HTERT RPE-1 (cell line): ENCODE measurements around the gene MPV17L.
"Not testable (repeated sequence)": the region's sequence is repeated elsewhere in the genome, so short reads cannot be mapped to it uniquely, and the experiment has no call there.

Experiments used
- in situ Hi-C: fragments of 300-500 bp; cut with MboI; formaldehyde crosslinking; loops from 4 replicates; pipeline ENCODE4 v1.14.3; 2020; ENCODE audit warnings: low sequenced_read_pairs

Gene MPV17L

DNA sequence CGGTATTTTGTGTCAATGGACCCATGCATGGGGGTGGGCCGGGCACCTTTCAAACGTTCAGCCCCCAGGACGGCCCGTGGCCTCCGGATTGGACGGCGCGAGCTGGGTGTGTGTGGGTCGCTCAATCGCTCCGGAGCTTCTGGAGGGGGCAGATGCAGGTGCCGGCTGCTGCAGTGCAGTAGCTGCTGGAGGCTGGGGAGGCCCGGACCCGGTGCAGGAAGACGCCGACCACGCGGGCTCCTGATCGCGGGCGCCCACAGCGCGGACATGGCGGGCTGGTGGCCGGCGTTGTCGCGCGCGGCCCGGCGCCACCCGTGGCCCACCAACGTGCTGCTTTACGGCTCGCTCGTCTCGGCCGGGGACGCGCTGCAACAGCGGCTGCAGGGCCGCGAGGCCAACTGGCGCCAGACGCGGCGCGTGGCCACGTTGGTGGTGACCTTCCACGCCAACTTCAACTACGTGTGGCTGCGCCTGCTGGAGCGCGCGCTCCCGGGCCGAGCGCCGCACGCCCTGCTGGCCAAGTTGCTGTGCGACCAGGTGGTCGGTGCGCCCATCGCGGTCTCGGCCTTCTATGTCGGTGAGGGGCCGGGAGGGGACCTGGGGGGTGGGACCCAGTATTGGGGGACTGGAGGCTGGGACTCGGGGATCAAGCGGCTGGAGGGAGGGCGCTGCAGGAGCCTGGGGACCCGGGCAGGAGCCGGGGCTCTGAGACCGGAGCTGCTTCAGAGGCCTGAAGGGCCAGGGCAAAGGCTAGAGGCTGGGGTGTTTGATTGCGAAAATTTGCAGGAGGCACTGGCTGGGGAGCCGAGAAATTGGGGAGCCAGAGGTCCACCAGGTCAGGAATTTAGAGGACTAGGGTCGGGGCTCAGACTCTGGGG is at the start of gene MPV17L:
Gene MPV17L (plus strand): TSS at position 124 of the 878 bp plus-strand sequence. CDS start 144 bp downstream, at position 268.
- in situ Hi-C loops, result not testable (repeated sequence)

DNA sequence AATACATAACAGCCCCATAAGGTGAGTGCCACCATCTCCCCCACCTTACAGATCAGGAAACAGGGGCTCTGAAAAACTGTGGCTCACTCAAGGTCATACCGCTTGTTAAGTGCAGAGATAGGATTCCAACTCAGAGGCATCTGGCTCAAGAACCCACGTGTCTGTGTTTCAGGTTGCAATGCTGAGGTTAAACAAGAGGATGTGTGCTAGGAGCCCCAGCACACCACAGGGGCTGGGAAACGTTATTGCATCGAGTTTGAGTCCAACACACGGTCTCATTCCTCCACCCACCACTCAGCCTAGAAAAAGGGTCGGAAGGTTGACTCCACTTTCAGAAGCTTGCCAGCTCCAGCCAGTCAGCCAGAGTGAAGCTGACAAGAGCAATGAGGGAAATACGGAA is 46.8 kb upstream of the MPV17L start:
- in situ Hi-C loops, result not testable (repeated sequence)

DNA sequence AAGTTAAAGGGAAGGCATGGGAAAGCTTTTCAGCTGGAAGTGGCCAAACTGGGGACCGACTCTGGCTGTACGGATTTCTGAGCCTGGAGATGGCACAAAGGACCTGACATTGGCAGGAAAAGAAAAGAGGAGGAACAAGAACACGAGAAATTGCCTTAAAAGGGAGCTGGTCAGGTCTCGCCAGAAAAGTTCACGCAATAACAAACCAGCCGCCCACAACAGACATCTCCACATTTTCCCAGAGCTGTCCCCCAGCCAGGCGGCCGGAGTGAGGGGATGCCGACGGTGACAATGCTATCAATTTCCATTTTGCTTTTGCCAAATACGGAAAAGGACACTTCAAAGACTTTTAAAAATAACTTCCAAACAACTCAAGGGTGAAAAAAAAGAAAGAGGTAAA is 44.3 kb upstream of the MPV17L start:
- in situ Hi-C loops, result not testable (repeated sequence)

DNA sequence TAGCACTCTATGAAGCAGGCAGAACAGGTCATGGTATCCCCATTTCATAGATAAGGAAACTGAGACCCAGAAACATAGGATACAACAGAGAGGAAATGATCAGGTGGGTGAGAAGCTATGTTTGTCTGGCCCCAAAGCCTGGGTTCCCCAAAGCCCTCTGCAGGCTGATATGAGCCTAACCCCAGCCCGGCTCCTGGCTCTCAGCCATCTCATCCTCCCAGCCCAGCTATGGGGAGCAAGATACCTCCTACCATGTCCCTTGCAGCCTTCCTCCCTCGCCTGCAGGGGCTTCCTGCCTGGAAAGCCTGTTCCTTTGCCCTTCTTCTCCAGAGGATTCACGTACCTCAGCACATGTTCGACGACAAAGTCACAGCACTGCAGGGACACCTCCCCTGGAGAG is 43.8 kb upstream of the MPV17L start:
- in situ Hi-C loops, result not testable (repeated sequence)

DNA sequence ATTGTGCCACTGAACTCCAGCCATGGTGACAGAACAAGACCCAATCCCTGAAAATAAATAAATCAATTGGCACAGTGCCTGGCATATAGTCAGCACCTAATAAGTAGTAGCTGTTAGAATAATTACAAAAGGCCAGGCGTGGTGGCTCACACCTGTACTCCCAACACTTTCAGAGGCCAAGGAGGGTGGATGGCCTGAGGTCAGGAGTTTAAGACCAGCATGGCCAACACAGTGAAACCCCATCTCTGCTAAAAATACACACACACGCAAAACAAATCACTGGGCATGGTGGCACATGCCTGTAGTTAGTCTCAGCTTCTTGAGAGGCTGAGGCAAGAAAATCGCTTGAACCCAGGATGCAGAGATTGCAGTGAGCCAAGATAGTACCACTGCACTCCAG is 42.7 kb upstream of the MPV17L start:
- in situ Hi-C loops, result not testable (repeated sequence)

DNA sequence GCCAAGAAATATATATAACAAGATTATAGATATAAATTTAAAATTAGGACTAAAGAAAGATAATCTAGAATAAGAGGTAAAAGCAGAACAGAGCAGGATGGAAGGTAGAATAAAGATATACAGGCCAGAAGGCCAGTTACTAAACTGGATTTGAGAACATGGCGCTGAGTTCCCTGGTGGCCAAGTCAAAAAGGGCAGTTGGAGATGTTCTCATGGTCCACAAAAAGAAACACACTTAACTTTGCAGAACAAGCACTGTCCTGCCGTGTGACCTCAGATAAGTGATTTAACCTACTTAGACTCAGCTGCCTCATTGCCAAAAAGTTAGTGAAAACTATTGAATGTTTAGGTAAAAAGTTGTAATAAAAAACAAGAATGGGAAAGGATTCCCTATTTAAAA is 40.7 kb upstream of the MPV17L start:
- in situ Hi-C loops, result not testable (repeated sequence)

DNA sequence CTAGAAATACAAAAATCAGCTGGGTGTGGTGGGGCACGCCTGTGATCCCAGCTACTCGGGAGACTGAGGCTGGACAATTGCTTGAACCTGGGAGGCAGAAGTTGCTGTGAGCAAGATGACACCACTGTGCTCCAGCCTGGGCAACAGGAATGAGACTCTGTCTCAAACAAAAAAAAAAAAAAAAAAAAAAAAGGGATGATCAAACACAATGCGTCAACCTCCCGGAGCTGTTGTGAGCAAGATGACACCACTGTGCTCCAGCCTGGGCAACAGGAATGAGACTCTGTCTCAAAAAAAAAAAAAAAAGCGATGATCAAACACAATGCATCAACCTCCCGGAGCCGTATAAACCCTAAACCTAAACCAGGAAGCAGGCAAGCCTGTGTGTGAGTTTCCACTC is 38.1 kb upstream of the MPV17L start:
- in situ Hi-C loops, result not testable (repeated sequence)

DNA sequence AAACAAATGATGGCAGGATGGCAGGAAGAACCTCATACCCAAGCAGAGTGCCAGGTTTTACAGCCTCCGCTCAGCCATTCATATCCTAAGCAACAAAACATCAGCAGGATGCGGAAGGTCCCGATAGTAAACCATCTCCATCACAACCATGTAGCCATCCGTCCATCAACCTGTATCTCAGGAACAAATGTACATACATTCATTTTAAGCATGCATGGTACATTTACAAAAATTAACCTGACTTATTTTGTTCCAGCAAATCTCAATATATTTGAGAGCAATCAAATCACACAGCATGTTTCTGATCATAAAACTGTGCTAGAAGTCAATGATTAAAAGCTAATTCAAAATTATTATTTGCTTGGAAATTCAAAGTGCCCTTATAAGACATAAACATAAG is 17.4 kb upstream of the MPV17L start, which contains the start of gene NPIPA5:
Gene NPIPA5 (minus strand): TSS at position 101 of the 400 bp plus-strand sequence. CDS start 0 bp downstream, at position 101.
- in situ Hi-C loops, result not testable (repeated sequence)

DNA sequence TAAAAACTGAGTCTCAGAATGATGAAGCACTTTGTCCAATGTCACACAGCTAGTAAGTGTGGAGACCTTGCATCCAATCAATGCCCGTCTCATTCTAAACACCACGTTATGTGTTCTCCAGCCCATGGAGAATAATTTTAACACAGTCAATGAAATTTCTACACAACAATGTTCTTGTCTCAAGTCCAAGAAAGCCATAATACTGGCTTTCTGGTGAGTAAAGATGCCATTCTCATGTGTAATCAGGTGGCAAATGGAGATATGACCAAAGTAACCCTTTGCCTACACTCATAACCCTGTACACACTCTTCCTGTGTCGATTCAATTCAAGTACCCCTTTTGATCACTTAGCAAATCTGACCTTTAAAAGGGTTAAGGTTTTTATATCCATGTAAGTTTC is 12.7 kb upstream of the MPV17L start:
- in situ Hi-C loops, result not testable (repeated sequence)

DNA sequence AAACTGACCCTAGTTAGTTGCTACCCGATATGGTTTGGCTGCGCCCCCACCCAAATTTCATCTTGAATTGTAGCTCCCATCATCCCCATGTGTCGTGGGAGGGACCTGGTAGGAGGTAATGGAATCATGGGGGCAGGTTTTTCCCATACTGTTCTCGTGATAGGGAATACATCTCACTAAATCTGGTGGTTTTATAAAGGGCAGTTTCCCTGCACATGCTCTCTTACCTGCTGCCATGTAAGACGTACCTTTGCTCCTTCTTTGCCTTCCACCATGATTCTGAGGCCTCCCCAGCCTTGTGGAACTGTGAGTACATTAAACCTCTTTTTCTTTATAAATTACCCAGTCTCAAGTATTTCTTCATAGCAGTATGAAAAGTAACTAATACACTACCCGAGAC is 7.5 kb upstream of the MPV17L start:
- in situ Hi-C loops, result not testable (repeated sequence)

DNA sequence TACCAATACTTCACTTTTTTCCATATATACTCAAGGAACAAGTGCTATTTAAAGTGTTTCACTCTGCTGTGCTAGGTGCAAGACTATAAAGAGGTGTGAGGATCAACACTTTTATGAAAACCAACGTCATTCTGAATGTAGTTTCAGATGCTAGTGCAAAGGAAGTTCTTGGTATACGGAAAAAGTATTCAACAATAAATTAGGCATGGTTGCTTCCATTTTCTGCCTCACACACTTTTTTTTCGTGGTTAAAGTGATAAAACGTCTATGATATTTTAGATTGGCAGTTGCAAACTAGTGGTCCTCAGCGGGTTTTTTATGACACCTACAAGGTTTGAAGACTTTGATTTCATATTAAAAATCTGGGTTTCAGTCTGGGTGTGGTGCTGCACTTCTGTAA is 5.6 kb upstream of the MPV17L start:
- in situ Hi-C loops, result not testable (repeated sequence)

DNA sequence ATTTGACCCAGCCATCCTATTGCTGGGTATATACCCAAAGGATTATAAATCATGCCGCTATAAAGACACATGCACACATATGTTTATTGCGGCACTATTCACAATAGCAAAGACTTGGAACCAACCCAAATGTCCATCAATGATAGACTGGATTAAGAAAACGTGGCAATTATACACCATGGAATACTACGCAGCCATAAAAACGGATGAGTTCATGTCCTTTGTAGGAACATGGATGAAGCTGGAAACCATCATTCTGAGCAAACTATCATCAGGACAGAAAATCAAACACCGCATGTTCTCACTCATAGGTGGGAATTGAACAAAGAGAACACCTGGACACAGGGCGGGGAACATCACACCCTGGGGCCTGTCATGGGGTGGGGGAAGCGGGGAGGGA is 2.5 kb upstream of the MPV17L start:
- in situ Hi-C loops, result not testable (repeated sequence)

DNA sequence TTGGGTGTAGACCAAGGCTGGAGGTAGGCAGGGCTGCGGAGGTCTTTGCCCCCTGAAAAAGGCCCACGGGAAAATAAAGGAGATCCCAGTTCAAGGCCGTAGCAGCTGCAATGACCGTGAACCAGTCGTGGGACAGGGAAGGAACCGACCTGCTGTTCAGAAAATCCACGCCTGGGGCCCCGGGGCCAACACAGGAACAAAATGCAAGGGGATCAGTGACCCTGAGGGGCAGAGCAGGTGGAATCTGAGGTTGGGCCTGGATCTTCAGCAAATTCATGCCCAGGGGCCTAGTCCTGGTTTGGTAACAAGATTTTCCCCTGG is 915 bp downstream of the MPV17L start:
- in situ Hi-C loops, result not testable (repeated sequence)

DNA sequence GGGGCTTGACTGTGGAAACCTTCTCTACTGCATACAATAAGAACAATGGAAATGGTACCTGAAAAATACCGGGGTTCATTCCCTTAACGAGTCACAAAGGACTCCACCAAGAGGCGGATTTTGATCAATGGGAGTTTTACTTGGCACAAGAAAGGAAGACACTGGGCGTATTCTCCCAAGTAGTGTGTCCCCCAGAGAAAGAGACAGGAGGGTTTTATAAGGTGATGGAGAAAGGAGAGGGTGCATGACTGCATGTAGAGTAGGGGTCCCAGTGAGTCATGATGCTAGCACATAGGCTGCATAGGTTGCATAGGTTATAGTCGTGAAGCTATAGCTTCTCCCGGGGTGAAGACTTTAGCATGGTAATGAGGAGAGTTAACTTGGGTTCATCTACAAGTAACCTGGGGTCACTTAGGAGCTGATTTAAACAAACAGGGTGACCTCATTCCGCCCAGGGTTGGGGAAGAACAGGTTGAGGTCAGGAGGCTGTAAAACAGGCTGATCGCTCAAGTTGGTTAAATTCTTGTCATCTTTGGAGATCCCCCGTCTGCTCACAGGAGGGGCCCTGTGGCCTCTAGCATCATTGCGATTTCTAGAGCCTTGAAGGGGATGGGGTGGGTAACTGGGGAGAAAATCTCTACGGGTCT is 1.5 kb downstream of the MPV17L start:
- in situ Hi-C loops, result no loop called here

DNA sequence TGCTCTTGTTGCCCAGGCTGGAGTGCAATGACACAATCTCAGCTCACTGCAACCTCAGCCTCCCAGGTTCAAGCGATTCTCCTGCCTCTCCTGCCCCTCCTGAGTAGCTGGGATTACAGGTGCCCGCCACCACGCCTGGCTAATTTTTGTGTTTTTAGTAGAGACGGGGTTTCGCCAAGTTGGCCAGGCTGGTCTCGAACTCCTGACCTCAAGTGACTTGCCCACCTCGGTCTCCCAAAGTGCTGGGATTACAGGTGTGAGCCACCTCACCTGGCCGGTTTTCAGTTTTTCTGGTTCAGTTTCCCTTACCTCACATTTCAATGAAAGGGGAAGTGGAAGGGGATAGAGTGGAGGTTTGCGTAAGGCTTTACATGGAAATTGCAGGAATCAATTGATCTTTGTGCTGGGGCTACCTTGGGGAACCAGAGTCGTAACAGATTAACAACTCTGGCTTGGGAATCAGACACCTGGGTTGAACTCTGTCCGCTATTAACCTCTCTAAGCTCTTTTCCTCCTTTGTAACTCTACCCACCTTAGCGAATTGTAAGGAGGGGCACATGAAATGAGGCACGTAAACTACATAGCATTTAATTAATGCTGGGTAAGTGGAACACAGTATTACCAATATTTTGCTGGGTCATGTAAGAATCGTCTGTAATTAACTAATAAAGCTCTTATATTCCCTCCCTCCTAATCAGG is 3.2 kb downstream of the MPV17L start:
- in situ Hi-C loops, result no loop called here

DNA sequence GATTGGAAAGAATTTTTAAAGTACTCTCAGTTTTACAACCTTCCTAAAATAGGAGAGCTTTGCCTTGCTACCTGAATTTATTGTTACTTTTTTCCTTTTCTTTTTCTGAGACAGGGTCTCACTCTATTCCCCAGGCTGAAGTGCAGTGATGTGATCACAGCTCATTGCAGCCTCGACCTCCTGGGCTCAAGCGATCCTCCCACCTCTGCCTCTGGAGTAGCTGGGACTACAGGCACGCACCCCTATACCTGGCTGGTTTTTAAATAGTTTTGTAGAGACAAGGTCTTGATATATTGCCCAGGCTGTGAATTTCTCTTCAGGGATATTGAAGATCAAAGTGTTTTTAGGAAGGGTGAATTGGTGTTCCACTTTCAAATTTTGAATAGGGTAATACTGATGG is 3.8 kb downstream of the MPV17L start:
- in situ Hi-C loops, result no loop called here

DNA sequence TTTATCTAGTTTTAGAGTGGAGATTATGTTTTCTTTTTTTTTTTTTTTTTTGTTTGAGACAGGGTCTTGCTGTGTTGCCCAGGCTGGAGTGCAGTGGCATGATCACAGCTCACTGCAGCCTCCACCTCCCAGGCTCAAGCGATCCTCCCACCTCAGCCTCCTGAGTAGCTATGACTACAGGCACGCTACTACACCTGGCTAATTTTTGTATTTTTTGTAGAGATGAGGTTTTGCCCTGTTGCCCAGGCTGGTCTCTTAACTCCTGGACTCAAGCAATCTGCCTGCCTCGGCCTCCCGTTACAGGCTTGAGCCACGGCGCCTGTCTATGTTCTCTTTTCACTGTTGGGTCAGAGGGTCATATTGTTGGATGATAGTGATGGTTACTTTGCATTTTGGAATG is 4.8 kb downstream of the MPV17L start:
- in situ Hi-C loops, result not testable (repeated sequence)

DNA sequence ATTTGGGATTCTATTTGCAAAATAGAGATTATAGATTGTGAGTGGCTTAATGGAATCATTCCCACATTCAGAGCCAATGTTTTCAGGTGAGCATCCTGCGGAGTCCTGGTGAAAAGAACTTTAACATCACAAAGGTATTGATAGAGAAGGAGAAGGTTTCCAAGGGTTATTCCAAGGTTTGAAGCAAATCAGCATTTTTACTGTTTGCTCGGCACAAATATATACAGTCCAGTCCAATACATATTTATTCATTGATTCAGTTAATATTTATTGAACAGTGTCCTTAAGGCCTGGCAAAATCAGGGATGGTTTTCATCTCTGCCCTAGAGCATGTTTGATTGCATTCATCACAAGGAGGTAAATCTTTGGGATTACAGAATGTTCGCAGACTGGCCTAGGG is 6.4 kb downstream of the MPV17L start:
- in situ Hi-C loops, result no loop called here

DNA sequence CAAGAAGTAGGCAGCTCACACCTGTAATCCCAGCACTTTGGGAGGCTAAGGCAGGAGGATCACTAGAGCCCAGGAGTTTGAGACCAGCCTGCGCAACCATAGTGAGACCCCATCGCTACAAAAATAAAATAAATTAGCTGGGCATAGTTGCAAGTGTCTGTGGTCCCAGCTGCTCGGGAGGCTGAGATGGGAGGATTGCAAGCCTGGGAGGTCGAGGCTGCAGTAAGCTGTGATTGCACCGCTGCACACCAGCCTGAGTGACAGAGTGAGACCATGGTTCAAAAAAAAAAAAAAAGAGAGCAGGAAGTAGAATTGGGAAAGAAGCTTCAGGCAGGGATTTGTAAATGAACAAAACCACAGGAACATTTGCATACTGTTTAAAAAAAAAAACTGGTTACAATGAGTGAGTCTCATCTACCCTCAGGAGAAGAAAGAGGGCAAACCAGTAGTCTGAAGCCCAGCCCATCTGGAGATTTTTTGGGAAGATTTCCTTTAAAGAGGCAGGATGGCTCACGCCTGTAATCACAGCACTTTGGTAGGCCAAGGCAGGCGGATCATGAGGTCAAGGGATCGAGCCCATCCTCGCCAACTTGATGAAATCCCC is 7.9 kb downstream of the MPV17L start:
- in situ Hi-C loops, result no loop called here

DNA sequence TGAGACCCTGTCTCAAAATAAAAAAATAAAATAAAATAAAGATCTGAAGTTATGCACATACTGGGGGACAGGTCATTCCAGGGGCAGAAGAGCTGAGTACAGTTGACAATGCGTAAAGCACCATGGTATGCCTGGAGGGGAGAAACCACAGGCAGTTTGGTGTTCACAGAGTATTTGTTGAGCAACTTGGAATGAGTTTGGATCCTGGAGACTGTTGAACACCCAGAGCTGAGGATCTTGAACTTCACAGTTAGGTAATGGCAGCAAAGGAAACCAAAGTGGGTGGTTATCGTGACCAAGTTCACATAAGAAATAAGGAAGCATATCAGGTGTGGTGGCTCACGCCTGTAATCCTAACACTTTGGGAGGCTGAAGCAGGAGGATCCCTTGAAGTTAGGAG is 8.5 kb downstream of the MPV17L start:
- in situ Hi-C loops, result not testable (repeated sequence)

DNA sequence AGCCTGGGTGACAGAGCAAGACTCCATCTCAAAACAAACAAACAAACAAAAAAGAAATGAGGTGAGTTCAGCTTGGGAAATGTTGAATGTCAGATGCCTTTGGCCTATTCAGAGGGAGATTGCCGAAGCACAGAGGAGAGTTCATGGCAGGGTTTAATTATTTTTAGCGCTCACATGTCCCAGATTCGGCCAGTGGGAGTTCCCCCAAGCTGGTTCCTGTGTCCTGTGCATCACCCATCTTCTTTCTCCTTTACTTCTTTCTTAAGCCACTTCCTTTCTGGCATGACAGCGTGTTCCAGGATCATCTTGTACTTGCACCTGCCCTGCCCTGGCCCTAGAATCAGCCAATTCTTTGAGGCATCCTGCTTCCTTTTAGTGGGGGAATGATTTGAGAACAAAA is 9.2 kb downstream of the MPV17L start:
- in situ Hi-C loops, result no loop called here
